Kidney capillary endothelial cell (primary cell): Measurements from ENCODE around the gene BORCS8.
"Not testable (repeated sequence)": the region's sequence is repeated elsewhere in the genome, so short reads cannot be mapped to it uniquely, and the experiment has no call there.

Source experiments
- DNase-seq: peaks from one replicate; pipeline ENCODE4 v3.0.0-alpha.2; 2018; ENCODE audit warnings: low spot score

BORCS8 gene

DNA sequence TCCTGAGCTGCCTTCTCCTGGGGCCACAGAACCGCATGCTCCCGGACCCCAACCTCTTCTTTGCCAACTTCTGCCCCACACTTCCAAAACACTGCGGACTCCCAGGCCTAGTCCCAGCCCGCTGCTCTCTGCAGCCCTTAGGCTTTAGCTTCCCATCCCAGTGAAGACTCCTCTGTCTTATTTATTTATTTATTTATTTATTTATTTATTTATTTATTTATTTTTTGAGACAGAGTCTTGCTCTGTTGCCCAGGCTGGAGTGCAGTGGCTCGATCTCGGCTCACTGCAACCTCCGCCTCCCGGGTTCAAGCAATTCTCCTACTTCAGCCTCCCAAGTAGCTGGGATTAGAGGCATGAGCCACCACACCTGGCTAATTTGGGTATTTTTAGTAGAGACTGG is 43.4 kb downstream of the BORCS8 start:
- not testable (repeated sequence) for DNase-seq

GRCh38 chr19:19147344-19147743 is 44.6 kb downstream of the BORCS8 start:
- no peak for DNase-seq

DNA sequence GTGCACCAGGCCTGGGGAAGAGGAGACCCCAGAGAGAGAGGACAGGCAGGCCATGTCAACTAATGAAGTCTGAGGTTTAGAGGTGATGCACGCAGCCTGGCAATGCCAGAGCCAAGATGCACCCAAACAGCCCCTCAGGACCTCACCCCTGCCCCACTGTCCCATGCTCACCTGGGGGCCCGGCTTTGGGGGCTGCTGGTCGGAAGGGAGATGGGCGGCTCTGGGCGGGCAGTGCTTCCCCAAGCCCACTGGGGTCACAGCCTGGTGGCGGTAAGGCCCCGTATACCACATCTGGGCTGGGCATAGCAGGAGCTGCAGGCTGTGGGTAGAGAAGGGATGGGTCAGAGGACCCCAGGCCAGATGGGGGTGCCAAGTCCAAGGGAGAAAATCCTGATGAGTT is 45.1 kb downstream of the BORCS8 start:
- no peak for DNase-seq

GRCh38 chr19:19145684-19146608 is 46.0 kb downstream of the BORCS8 start:
- peak; percentile 38 for DNase-seq

DNA sequence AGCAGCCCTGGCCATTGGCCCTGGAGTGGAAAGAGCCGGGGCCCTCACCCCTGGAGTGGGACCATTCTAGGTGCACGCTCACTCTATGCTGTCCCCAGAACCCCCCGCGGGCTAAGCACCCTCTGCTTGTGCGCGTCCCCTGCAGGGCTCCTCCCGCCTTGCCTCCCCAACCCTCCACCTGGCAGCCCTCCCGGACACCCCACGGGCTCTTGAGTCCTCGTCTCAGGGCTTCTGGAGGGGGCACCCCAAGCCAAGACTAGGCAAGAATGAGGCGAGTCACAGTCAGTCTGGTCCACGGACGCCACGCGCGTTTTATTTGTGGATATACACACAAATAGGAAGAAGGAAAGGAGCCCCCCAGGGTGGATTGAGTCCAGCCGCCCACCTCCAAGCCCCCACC is 46.7 kb downstream of the BORCS8 start:
- DNase-seq, result no peak

GRCh38 chr19:19142347-19142746 is 49.6 kb downstream of the BORCS8 start:
- no peak for DNase-seq

GRCh38 chr19:19140476-19140875 is 51.5 kb downstream of the BORCS8 start:
- no peak for DNase-seq

GRCh38 chr19:19139876-19140229 is 52.1 kb downstream of the BORCS8 start:
- DNase-seq, result no peak

GRCh38 chr19:19138109-19138981 is 53.6 kb downstream of the BORCS8 start, which contains the start of gene TMEM161A:
Gene TMEM161A (minus strand): TSS chr19:19138478. CDS start chr19:19138428, 50 bp downstream.
- peak; percentile 95 for DNase-seq

GRCh38 chr19:19137556-19138108 is 54.3 kb downstream of the BORCS8 start:
- no peak for DNase-seq

DNA sequence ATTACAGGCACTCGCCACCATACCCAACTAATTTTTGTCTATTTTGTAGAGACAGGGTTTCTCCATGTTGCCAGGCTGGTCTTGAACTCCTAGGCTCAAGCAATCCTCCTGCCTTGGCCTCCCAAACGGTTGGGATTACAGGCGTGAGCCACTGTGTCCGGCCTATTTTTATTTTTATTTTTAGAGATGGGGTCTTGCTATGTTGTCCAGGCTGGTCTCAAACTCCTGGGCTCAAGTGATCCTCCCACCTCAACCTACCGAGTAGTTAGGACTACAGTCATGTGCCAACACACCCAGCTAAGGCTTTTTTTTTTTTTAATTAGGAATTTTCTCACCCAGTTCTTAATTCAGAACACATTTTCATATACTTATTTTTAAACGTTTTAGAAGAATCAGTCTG is 56.2 kb downstream of the BORCS8 start:
- DNase-seq, result not testable (repeated sequence)

GRCh38 chr19:19134687-19135158 is 57.2 kb downstream of the BORCS8 start:
- DNase-seq, result no peak

- no peak for DNase-seq
These were observed 58.0 kb downstream of the BORCS8 start for GRCh38 chr19:19133985-19134384.

- DNase-seq, result no peak
These were observed 59.0 kb downstream of the BORCS8 start for GRCh38 chr19:19132912-19133311.

- DNase-seq, result no peak
These were observed 60.0 kb downstream of the BORCS8 start for GRCh38 chr19:19131989-19132388.
